SK-N-SH (cell line): ENCODE measurements around the gene CSTPP1.

Experiments
- CTCF ChIP-seq: fragments of 200-600 bp; sonication (generic); IDR thresholded peaks from 2 replicates; pipeline ENCODE4 v1.6.1; 2017; ENCODE audit warnings: antibody characterized with exemption, mild to moderate bottlenecking, moderate library complexity
- EP300 ChIP-seq, 2 experiments: IDR thresholded peaks; 2 replicates each; pipeline versions ENCODE4 v1.4.0 to v1.6.1; 2012; ENCODE audit warnings: borderline replicate concordance in 1 of 2, low read depth in 1 of 2, low read length in 1 of 2
- MAX ChIP-seq: IDR thresholded peaks from 2 replicates; pipeline ENCODE4 v1.4.0; 2012; ENCODE audit warnings: low read depth
- POLR2AphosphoS5 ChIP-seq: IDR thresholded peaks from 2 replicates; pipeline ENCODE4 v1.6.1; 2012; ENCODE audit warnings: low read depth, low read length
- RAD21 ChIP-seq: IDR thresholded peaks from 2 replicates; pipeline ENCODE4 v1.6.1; 2012; ENCODE audit warnings: mild to moderate bottlenecking, low read length
- REST ChIP-seq: IDR thresholded peaks from 2 replicates; pipeline ENCODE4 v1.6.1; 2012; ENCODE audit warnings: mild to moderate bottlenecking, low read depth, low read length, moderate library complexity
- RFX5 ChIP-seq: IDR thresholded peaks from 2 replicates; pipeline ENCODE4 v1.6.1; 2012; ENCODE audit warnings: mild to moderate bottlenecking, improper control_type of control experiment, low read length
- SIN3A ChIP-seq: IDR thresholded peaks from 2 replicates; pipeline ENCODE4 v1.6.1; 2012; ENCODE audit warnings: low read depth, mild to moderate bottlenecking, low read length, moderate library complexity, borderline replicate concordance
- TCF12 ChIP-seq: IDR thresholded peaks from 2 replicates; pipeline ENCODE4 v1.4.0; 2012
- TEAD4 ChIP-seq: IDR thresholded peaks from 2 replicates; pipeline ENCODE4 v1.4.0; 2012; ENCODE audit warnings: mild to moderate bottlenecking, borderline replicate concordance; ENCODE audit not compliant: insufficient read depth
- USF1 ChIP-seq: IDR thresholded peaks from 2 replicates; pipeline ENCODE4 v1.4.0; 2012; ENCODE audit warnings: low read depth, borderline replicate concordance
- YY1 ChIP-seq: IDR thresholded peaks from 2 replicates; pipeline ENCODE4 v1.4.0; 2012; ENCODE audit warnings: low read depth, mild to moderate bottlenecking

GRCh38 chr11:47000033-47000432 is 63.5 kb downstream of the CSTPP1 start:
- TF ChIP-seq YY1 (no peak), CTCF (no peak), SIN3A (no peak), EP300 (IDR thresholded peaks at IDR 0.05; ENCODE audit: borderline replicate concordance in 1 of 2, low read depth in 1 of 2, low read length in 1 of 2) (no peak), RAD21 (no peak), USF1 (no peak), REST (no peak), POLR2AphosphoS5 (no peak), RFX5 (no peak), TEAD4 (no peak), MAX (no peak), TCF12 (no peak)
